Endothelial cell (in vitro differentiated cells): ENCODE measurements around the gene TMPRSS12. TPM values are rescaled to one million over a fixed set of nuclear protein-coding genes. Genes with fewer than 3 reads are reported as not detected.

ENCODE experiments used
- DNase-seq: peaks from one replicate; pipeline ENCODE4 v3.0.0; 2021; ENCODE audit warnings: low spot score
- H3K27ac Mint-ChIP-seq: one replicate; pipeline ENCODE4 v1.8.0; 2021; ENCODE audit warnings: mixed read lengths, inconsistent platforms; ENCODE audit not compliant: unreplicated experiment
- H3K27me3 Mint-ChIP-seq: one replicate; pipeline ENCODE4 v1.8.0; 2021; ENCODE audit warnings: mild to moderate bottlenecking, moderate library complexity, mixed read lengths, inconsistent platforms; ENCODE audit not compliant: unreplicated experiment
- H3K36me3 Mint-ChIP-seq: one replicate; pipeline ENCODE4 v1.8.0; 2021; ENCODE audit warnings: mild to moderate bottlenecking, low read depth, mixed read lengths, inconsistent platforms; ENCODE audit not compliant: unreplicated experiment
- H3K4me1 Mint-ChIP-seq: one replicate; pipeline ENCODE4 v1.8.0; 2021; ENCODE audit warnings: mild to moderate bottlenecking, mixed read lengths, inconsistent platforms; ENCODE audit not compliant: unreplicated experiment
- H3K4me3 Mint-ChIP-seq: one replicate; pipeline ENCODE4 v1.8.0; 2021; ENCODE audit warnings: mild to moderate bottlenecking, mixed read lengths, inconsistent platforms; ENCODE audit not compliant: unreplicated experiment
- H3K9me3 Mint-ChIP-seq: one replicate; pipeline ENCODE4 v1.8.0; 2021; ENCODE audit warnings: mixed read lengths, inconsistent platforms; ENCODE audit not compliant: unreplicated experiment
- CTCF ChIP-seq: fragments of 200-600 bp; sonication (generic); IDR thresholded peaks from one replicate; pipeline ENCODE4 v1.5.0; 2021; ENCODE audit warnings: antibody characterized with exemption; ENCODE audit not compliant: unreplicated experiment
- total RNA-seq: library from RNA; stranded (reverse); fragmentation: NEBNext Ultra II Directional; extraction: Animal tissue kit (Norgen Biotek cat#: 25700); gene quantifications from one replicate; pipeline ENCODE4 v1.2.1, GENCODE V29; 2021; ENCODE audit not compliant: unreplicated experiment

Gene TMPRSS12
- total RNA-seq, 1 donor from 2014 or later = not detected

GRCh38 chr12:50934981-50935807 lies 92.5 kb downstream of the TMPRSS12 start:
- H3K9me3 Mint-ChIP-seq = no peaks in the 10 kb centered on the region
- TF ChIP-seq CTCF = no peak
- peaks cover 3% of the 10 kb centered on the region for H3K27me3 Mint-ChIP-seq
- peaks cover 8% of the 10 kb centered on the region for H3K36me3 Mint-ChIP-seq
- peaks cover 7% of the 10 kb centered on the region for H3K4me1 Mint-ChIP-seq
- no peak for DNase-seq
- no peak overlapping the region for H3K27ac Mint-ChIP-seq
- no peak overlapping the region for H3K4me3 Mint-ChIP-seq

GRCh38 chr12:50936821-50937530 lies 94.2 kb downstream of the TMPRSS12 start:
- Mint-ChIP-seq H3K36me3 (peaks cover 8% of the 10 kb centered on the region), H3K27ac (no peak overlapping the region), H3K27me3 (peaks cover 4% of the 10 kb centered on the region), H3K4me1 (peaks cover 7% of the 10 kb centered on the region), H3K4me3 (no peak overlapping the region), H3K9me3 (no peaks in the 10 kb centered on the region)
- DNase-seq = no peak
- no peak for TF ChIP-seq CTCF

Other genes with a start within 250 kb of the TMPRSS12 start
- 16.2 TPM for gene ATF1, start 78.8 kb upstream of the TMPRSS12 start, total RNA-seq
- gene HIGD1C, start 109.6 kb downstream of the TMPRSS12 start, total RNA-seq = not detected
- gene SLC11A2, start 183.5 kb downstream of the TMPRSS12 start, total RNA-seq = 47.3 TPM
- gene LETMD1, start 205.4 kb downstream of the TMPRSS12 start, total RNA-seq = 32.8 TPM
- gene CSRNP2, start 240.7 kb downstream of the TMPRSS12 start, total RNA-seq = 112 TPM